ENCODE results near the gene CRELD2. TPM values are rescaled to one million over a fixed set of nuclear protein-coding genes. Genes with fewer than 3 reads are reported as not detected.

CRELD2 gene
- polyA plus RNA-seq, 4 donors, result 23.2 to 39.9 (median 31.0) TPM

GRCh38 chr22:49887064-49887451 is 31.4 kb upstream of the CRELD2 start:
- no peak for DNase-seq (ENCODE audit: low read depth in 4 of 4, low spot score in 2 of 4)

GRCh38 chr22:49887702-49888101 is 30.7 kb upstream of the CRELD2 start:
- peak in 3 of 4 donors; percentile 35 to 47 (median 46) for DNase-seq (ENCODE audit: low read depth in 4 of 4, low spot score in 2 of 4)

GRCh38 chr22:49889071-49889470 is 29.4 kb upstream of the CRELD2 start:
- DNase-seq (ENCODE audit: low read depth in 4 of 4, low spot score in 2 of 4), result no peak

- no peak for DNase-seq (ENCODE audit: low read depth in 4 of 4, low spot score in 2 of 4)
Observed at GRCh38 chr22:49892226-49892899, 26.1 kb upstream of the CRELD2 start.

- DNase-seq (ENCODE audit: low read depth in 4 of 4, low spot score in 2 of 4), result no peak
Observed at GRCh38 chr22:49893025-49893424, 25.4 kb upstream of the CRELD2 start.

- DNase-seq (ENCODE audit: low read depth in 4 of 4, low spot score in 2 of 4), result no peak
Observed at GRCh38 chr22:49894322-49895054, 23.9 kb upstream of the CRELD2 start.

GRCh38 chr22:49896201-49896600 is 22.2 kb upstream of the CRELD2 start:
- no peak for DNase-seq (ENCODE audit: low read depth in 4 of 4, low spot score in 2 of 4)

GRCh38 chr22:49897015-49897684 is 21.3 kb upstream of the CRELD2 start:
- DNase-seq (ENCODE audit: low read depth in 4 of 4, low spot score in 2 of 4), result no peak

GRCh38 chr22:49899530-49899929 is 18.9 kb upstream of the CRELD2 start:
- DNase-seq (ENCODE audit: low read depth in 4 of 4, low spot score in 2 of 4), result no peak

GRCh38 chr22:49900441-49901230 is 17.8 kb upstream of the CRELD2 start:
- DNase-seq (ENCODE audit: low read depth in 4 of 4, low spot score in 2 of 4), result no peak

- no peak for DNase-seq (ENCODE audit: low read depth in 4 of 4, low spot score in 2 of 4)
Observed at GRCh38 chr22:49901457-49901856, 17.0 kb upstream of the CRELD2 start.

- DNase-seq (ENCODE audit: low read depth in 4 of 4, low spot score in 2 of 4), result no peak
Observed at GRCh38 chr22:49903322-49904039, 15.0 kb upstream of the CRELD2 start.

- no peak for DNase-seq (ENCODE audit: low read depth in 4 of 4, low spot score in 2 of 4)
Observed at GRCh38 chr22:49904040-49904369, 14.4 kb upstream of the CRELD2 start.

- DNase-seq (ENCODE audit: low read depth in 4 of 4, low spot score in 2 of 4), result no peak
Observed at GRCh38 chr22:49905465-49905864, 13.0 kb upstream of the CRELD2 start.

- no peak for DNase-seq (ENCODE audit: low read depth in 4 of 4, low spot score in 2 of 4)
Observed at GRCh38 chr22:49906071-49906798, 12.2 kb upstream of the CRELD2 start.

GRCh38 chr22:49906799-49907290 is 11.6 kb upstream of the CRELD2 start:
- DNase-seq (ENCODE audit: low read depth in 4 of 4, low spot score in 2 of 4), result no peak

- DNase-seq (ENCODE audit: low read depth in 4 of 4, low spot score in 2 of 4), result no peak
Observed at GRCh38 chr22:49907807-49908206, 10.6 kb upstream of the CRELD2 start.

GRCh38 chr22:49909476-49910205 is 8.8 kb upstream of the CRELD2 start:
- DNase-seq (ENCODE audit: low read depth in 4 of 4, low spot score in 2 of 4), result no peak

Measured in left renal cortex interstitium (tissue), 4 donors.